Bronchial epithelial cell (primary cell): Measurements from ENCODE around the gene GPATCH11. TPM values are rescaled to one million over a fixed set of nuclear protein-coding genes. Genes with fewer than 3 reads are reported as not detected.

Source experiments
- DNase-seq: peaks from one replicate; pipeline ENCODE4 v3.0.0-alpha.2; 2010; ENCODE audit warnings: low read depth
- FAIRE-seq: peaks from 2 replicates; lab custom pipeline; 2011; peaks lifted over from hg19 to GRCh38; lab: Jason Lieb, UNC
- H3K27me3 ChIP-seq: 2 replicates; pipeline ENCODE4 v1.5.1; 2011; ENCODE audit warnings: low read length; ENCODE audit not compliant: control insufficient read depth, insufficient read depth
- H3K36me3 ChIP-seq: 2 replicates; pipeline ENCODE4 v1.5.1; 2011; ENCODE audit warnings: low read length; ENCODE audit not compliant: control insufficient read depth, insufficient read depth
- H3K4me3 ChIP-seq: 2 replicates; pipeline ENCODE4 v1.5.1; 2011; ENCODE audit warnings: mild to moderate bottlenecking, low read depth, low read length, control low read depth
- CTCF ChIP-seq: IDR thresholded peaks from 2 replicates; pipeline ENCODE4 v1.5.1; 2011; ENCODE audit warnings: mild to moderate bottlenecking, moderate library complexity, low read length, control low read depth, inconsistent platforms; ENCODE audit not compliant: insufficient read depth, severe bottlenecking
- total RNA-seq: library from RNA; depleted of rRNA; stranded (reverse); fragments of >200 nt; gene quantifications from 2 replicates; pipeline ENCODE4 v1.2.1, GENCODE V29; 2014

GPATCH11 gene
- 3.7 and 3.8 TPM in 2 replicates for total RNA-seq

GRCh38 chr2:37083873-37084794 is at the start of gene GPATCH11, which contains the start of gene HEATR5B:
Gene GPATCH11 (plus strand): TSS chr2:37084518. CDS start chr2:37088382, 3,864 bp downstream.
Gene HEATR5B (minus strand): TSS chr2:37084372. CDS start chr2:37083414, 958 bp downstream.
- no peak for TF ChIP-seq CTCF
- FAIRE-seq (no peak), DNase-seq (peak; percentile 97)
- no peaks in the 10 kb centered on the region for H3K27me3 ChIP-seq
- H3K4me3 ChIP-seq: peak within 1 kb of the TSS; percentile 96
- H3K36me3 ChIP-seq: no peaks in the 10 kb centered on the region

DNA sequence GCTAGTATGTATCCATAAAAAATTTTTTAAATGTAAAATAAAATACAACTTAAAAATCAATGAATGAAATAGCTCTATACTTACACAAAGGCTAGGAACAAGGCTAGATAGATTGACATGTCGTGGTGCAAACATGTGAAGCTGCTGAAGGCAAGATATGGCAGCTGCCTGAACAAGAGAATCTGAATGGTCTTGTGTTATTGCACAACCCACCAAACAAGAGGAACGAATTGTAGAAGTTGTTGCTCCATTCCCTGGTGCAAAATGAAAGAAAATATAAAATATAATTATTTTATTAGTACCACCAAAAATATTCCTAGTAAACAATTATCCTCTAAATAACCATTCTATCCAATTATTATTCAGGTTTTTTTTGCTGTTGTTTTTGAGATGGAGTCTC is 46.5 kb upstream of the GPATCH11 start:
- H3K27me3 ChIP-seq: no peaks in the 10 kb centered on the region
- TF ChIP-seq CTCF: no peak
- no peak overlapping the region for H3K4me3 ChIP-seq
- no peak for DNase-seq
- H3K36me3 ChIP-seq: peaks cover 2% of the 10 kb centered on the region
- no peak for FAIRE-seq

DNA sequence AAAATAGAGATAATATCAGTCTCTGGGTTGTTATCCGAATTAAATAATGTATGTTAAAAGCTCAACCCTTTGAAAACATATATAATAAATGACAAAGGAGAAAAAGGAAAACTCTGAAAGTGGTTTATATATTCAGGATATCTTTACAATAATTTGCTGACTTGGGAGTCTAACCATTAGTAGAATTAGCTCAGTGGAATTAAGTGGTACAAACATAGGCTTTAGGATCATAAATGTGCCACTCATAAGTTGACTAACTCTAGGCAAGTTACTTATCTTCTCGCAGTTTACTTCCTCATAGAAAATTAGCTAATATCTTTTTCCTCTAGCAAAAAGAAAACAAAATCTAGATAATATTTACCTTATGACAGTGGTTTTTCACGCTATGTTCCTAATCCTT is 44.7 kb upstream of the GPATCH11 start:
- TF ChIP-seq CTCF: no peak
- no peak for FAIRE-seq
- Histone ChIP-seq H3K4me3 (no peak overlapping the region), H3K36me3 (peaks cover 2% of the 10 kb centered on the region), H3K27me3 (no peaks in the 10 kb centered on the region)
- DNase-seq: no peak

DNA sequence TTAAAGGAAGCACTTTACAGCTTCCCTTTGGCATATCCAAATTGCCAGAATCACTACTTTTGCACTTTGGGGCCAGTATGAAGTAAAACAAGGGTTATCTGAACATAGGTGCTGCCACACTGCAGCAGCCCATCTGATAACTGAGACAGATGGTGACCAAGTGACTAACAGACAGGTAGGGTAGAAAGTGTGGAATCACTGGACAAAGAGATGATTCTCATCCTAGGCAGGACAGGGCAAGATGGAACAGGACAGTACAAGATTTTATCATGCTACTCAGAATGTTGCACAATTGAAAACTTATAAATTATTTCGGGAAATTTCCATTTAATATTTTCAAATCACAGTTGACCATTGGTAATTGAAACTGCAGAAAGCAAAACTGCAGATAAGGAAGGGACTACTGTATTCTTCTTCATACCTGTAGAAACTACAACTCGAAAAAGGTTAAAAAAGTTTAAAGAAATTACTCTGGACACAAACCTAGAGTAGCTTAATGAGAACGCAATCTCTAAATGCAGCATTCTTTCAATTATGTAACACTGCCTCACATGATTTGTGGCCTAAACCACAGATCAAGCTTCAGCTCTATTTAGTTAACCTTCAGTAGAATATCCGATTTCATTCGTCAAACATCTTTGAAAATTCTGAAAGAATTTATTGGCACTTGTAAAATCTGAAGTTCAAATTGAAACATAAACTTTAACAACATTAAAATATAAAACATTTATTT is 31.6 kb upstream of the GPATCH11 start:
- TF ChIP-seq CTCF: no peak
- H3K36me3 ChIP-seq: no peaks in the 10 kb centered on the region
- peak; percentile 73 for DNase-seq
- no peaks in the 10 kb centered on the region for H3K27me3 ChIP-seq
- FAIRE-seq: no peak
- no peak overlapping the region for H3K4me3 ChIP-seq

DNA sequence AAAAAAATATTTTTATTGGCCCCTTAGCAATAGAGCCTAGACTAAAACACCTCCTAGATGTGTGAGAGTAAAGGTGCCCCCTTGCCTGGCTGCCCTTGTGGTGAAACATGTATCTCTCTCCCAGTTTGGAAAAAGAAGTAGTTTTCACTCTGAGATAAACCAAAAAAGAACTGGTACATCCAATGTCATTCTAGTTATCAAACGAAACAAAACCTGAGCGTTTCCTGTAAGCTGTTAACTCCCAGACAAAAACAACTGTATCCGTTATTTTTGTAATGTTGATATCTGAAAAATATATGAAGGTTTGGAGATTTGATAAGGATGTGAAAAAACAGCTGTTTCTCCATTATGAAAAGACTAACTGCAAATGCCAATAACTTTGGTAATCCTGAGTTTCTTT is 24.5 kb upstream of the GPATCH11 start:
- peaks cover 6% of the 10 kb centered on the region for H3K36me3 ChIP-seq
- no peak overlapping the region for H3K4me3 ChIP-seq
- FAIRE-seq (no peak), DNase-seq (no peak)
- no peaks in the 10 kb centered on the region for H3K27me3 ChIP-seq
- TF ChIP-seq CTCF: no peak
